SK-N-SH treated with all-trans-retinoic acid at 6 μM for 48 hours (cell line): Measurements from ENCODE around the gene HOXC13.

Experiments used
- ATAC-seq: fragments of 200-7000 bp; cut with Tn5 transposase; 3 replicates; pipeline ENCODE4 v1.9.1; 2020; ENCODE audit warnings: mild to moderate bottlenecking, moderate library complexity
- ARNTL ChIP-seq: fragments of 450-650 bp; formaldehyde crosslinking; IDR thresholded peaks from 2 replicates; pipeline ENCODE4 v1.5.0; 2020; ENCODE audit warnings: low read depth, mild to moderate bottlenecking, moderate library complexity, borderline replicate concordance
- BACH2 ChIP-seq: fragments of 250-450 bp; sonication (Bioruptor Pico); IDR thresholded peaks from 2 replicates; pipeline ENCODE4 v1.9.0; 2021; ENCODE audit warnings: mild to moderate bottlenecking, borderline replicate concordance
- CSDC2 ChIP-seq: fragments of 250-450 bp; sonication (Bioruptor Pico); IDR thresholded peaks from 2 replicates; pipeline ENCODE4 v1.5.0; 2020; ENCODE audit warnings: mild to moderate bottlenecking, moderate library complexity
- ESRRG ChIP-seq: fragments of 250-450 bp; sonication (Bioruptor Pico); IDR thresholded peaks from 2 replicates; pipeline ENCODE4 v1.6.1; 2021; ENCODE audit warnings: mild to moderate bottlenecking
- OSR1 ChIP-seq: fragments of 250-450 bp; sonication (Bioruptor Pico); IDR thresholded peaks from 2 replicates; pipeline ENCODE4 v1.8.0; 2022; ENCODE audit warnings: moderate library complexity, mild to moderate bottlenecking, inconsistent platforms
- PPARA ChIP-seq: fragments of 250-450 bp; sonication (Bioruptor Pico); IDR thresholded peaks from 2 replicates; pipeline ENCODE4 v1.5.0; 2020; ENCODE audit warnings: mild to moderate bottlenecking, borderline replicate concordance
- RARB ChIP-seq: fragments of 250-450 bp; sonication (Bioruptor Pico); IDR thresholded peaks from 2 replicates; pipeline ENCODE4 v1.8.0; 2021; ENCODE audit warnings: mild to moderate bottlenecking, moderate library complexity
- TCF4 ChIP-seq: fragments of 250-450 bp; sonication (Bioruptor Pico); IDR thresholded peaks from 2 replicates; pipeline ENCODE4 v1.8.0; 2021; ENCODE audit warnings: mild to moderate bottlenecking, moderate library complexity, borderline replicate concordance
- TOX ChIP-seq: fragments of 250-450 bp; sonication (Bioruptor Pico); IDR thresholded peaks from 2 replicates; pipeline ENCODE4 v1.8.0; 2021; ENCODE audit warnings: mild to moderate bottlenecking, moderate library complexity, borderline replicate concordance
- ZNF565 ChIP-seq: fragments of 450-650 bp; formaldehyde crosslinking; conservative IDR thresholded peaks from 2 replicates; pipeline ENCODE4 v1.5.0; 2020; ENCODE audit warnings: low read depth, mild to moderate bottlenecking, moderate library complexity
- ZNF70 ChIP-seq: fragments of 450-650 bp; formaldehyde crosslinking; IDR thresholded peaks from 2 replicates; pipeline ENCODE4 v1.5.0; 2020; ENCODE audit warnings: mild to moderate bottlenecking, moderate library complexity
- ZNF8 ChIP-seq: fragments of 450-650 bp; formaldehyde crosslinking; IDR thresholded peaks from 2 replicates; pipeline ENCODE4 v1.5.0; 2020; ENCODE audit warnings: mild to moderate bottlenecking, moderate library complexity
- TF ChIP-seq, protein P1 (sequence below): fragments of 250-450 bp; sonication (Bioruptor Pico); IDR thresholded peaks from 2 replicates; pipeline ENCODE4 v1.8.0; 2021; ENCODE audit warnings: low read depth, mild to moderate bottlenecking, moderate library complexity, borderline replicate concordance
- TF ChIP-seq, protein P2 (sequence below): fragments of 250-450 bp; sonication (Bioruptor Pico); IDR thresholded peaks from 2 replicates; pipeline ENCODE4 v1.5.1; 2021; ENCODE audit warnings: mild to moderate bottlenecking, moderate library complexity
- TF ChIP-seq, protein P3 (sequence below): fragments of 250-450 bp; sonication (Bioruptor Pico); IDR thresholded peaks from 2 replicates; pipeline ENCODE4 v1.5.0; 2020; ENCODE audit warnings: mild to moderate bottlenecking, moderate library complexity
- TF ChIP-seq, protein P4 (sequence below): fragments of 250-450 bp; sonication (Bioruptor Pico); IDR thresholded peaks from 2 replicates; pipeline ENCODE4 v1.8.0; 2020; ENCODE audit warnings: mild to moderate bottlenecking, moderate library complexity, borderline replicate concordance

The HOXC13 gene

DNA sequence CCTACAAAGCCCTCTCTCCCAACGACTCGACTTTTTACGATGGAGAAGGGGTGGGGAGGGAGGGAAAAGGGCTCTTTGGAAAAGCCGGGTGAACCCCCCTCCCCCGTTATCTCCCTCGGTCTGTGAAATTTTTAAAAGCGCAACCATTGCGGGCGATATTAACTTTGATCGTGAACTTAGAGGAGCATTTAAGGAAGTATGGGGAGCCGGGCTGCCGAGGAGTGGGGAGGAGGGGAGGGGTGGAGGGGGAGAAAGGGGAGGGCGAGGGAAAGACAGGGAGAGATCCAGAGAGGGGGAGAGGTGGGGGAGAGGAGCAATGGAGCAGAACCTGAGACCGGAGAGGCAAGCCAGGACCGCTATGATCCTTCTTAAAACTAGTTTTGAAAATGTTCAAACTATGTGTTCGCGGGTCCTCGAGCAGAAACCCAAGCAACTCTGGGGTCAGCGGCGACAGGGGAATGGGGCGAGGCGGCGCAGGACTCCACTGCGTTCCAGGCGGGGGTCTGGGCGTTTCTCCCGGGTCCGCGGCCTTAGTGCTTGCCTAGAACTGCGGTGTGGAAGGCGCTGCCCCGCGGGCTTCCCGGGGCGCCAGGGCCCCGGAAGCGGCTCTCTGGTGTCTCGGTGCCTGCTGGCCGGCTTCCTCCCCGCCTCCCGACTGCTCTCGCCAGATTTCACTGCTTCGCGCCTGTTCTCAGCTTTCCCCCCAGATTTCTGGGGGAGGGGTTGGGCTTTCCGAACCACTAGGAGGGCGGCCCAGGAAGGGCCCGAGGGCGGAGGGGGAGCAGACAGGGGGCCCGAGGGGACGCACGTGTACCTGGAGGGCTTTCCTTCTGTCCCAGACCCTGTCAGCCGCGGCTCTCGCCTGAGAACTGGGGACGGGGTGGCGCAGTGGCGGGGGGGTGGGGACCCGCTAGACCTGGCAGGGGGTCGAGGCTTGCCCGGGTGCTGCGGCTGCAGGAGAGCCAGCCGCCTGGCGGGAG is 35.7 kb downstream of the HOXC13 start, which contains the start of gene HOTAIR (continued):
- TF ChIP-seq, protein P1, sequence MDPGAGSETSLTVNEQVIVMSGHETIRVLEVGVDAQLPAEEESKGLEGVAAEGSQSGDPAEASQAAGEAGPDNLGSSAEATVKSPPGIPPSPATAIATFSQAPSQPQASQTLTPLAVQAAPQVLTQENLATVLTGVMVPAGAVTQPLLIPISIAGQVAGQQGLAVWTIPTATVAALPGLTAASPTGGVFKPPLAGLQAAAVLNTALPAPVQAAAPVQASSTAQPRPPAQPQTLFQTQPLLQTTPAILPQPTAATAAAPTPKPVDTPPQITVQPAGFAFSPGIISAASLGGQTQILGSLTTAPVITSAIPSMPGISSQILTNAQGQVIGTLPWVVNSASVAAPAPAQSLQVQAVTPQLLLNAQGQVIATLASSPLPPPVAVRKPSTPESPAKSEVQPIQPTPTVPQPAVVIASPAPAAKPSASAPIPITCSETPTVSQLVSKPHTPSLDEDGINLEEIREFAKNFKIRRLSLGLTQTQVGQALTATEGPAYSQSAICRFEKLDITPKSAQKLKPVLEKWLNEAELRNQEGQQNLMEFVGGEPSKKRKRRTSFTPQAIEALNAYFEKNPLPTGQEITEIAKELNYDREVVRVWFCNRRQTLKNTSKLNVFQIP (CRISPR knock-in tag) = no peak
- TF ChIP-seq, protein P2, sequence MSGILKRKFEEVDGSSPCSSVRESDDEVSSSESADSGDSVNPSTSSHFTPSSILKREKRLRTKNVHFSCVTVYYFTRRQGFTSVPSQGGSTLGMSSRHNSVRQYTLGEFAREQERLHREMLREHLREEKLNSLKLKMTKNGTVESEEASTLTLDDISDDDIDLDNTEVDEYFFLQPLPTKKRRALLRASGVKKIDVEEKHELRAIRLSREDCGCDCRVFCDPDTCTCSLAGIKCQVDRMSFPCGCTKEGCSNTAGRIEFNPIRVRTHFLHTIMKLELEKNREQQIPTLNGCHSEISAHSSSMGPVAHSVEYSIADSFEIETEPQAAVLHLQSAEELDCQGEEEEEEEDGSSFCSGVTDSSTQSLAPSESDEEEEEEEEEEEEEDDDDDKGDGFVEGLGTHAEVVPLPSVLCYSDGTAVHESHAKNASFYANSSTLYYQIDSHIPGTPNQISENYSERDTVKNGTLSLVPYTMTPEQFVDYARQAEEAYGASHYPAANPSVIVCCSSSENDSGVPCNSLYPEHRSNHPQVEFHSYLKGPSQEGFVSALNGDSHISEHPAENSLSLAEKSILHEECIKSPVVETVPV (CRISPR knock-in tag) = no peak
- no peak for TF ChIP-seq TOX (CRISPR knock-in tag)
- TF ChIP-seq BACH2 (CRISPR knock-in tag) = no peak
- TF ChIP-seq, protein P3, sequence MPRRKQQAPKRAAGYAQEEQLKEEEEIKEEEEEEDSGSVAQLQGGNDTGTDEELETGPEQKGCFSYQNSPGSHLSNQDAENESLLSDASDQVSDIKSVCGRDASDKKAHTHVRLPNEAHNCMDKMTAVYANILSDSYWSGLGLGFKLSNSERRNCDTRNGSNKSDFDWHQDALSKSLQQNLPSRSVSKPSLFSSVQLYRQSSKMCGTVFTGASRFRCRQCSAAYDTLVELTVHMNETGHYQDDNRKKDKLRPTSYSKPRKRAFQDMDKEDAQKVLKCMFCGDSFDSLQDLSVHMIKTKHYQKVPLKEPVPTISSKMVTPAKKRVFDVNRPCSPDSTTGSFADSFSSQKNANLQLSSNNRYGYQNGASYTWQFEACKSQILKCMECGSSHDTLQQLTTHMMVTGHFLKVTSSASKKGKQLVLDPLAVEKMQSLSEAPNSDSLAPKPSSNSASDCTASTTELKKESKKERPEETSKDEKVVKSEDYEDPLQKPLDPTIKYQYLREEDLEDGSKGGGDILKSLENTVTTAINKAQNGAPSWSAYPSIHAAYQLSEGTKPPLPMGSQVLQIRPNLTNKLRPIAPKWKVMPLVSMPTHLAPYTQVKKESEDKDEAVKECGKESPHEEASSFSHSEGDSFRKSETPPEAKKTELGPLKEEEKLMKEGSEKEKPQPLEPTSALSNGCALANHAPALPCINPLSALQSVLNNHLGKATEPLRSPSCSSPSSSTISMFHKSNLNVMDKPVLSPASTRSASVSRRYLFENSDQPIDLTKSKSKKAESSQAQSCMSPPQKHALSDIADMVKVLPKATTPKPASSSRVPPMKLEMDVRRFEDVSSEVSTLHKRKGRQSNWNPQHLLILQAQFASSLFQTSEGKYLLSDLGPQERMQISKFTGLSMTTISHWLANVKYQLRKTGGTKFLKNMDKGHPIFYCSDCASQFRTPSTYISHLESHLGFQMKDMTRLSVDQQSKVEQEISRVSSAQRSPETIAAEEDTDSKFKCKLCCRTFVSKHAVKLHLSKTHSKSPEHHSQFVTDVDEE (CRISPR knock-in tag) = no peak
- TF ChIP-seq ZNF8 (CRISPR knock-in tag) = no peak
- no peak for TF ChIP-seq ZNF565 (CRISPR knock-in tag)

DNA sequence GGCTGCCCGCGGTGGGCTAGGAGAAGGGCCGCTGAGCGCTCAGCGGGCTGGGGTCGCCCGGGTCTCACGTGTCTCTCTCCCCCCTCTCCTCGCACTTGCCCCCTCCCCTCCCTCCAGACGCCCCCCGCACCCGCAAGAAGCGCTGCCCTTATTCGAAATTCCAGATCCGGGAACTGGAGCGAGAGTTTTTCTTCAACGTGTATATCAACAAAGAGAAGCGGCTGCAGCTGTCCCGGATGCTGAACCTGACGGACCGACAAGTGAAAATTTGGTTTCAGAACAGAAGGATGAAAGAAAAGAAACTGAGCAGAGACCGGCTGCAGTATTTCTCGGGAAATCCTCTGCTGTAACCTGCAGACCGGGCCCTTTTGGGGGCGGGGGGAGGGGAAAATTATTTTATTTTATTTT is 36.4 kb downstream of the HOXC13 start:
- TF ChIP-seq ZNF70 = no peak
- no peak for ATAC-seq

DNA sequence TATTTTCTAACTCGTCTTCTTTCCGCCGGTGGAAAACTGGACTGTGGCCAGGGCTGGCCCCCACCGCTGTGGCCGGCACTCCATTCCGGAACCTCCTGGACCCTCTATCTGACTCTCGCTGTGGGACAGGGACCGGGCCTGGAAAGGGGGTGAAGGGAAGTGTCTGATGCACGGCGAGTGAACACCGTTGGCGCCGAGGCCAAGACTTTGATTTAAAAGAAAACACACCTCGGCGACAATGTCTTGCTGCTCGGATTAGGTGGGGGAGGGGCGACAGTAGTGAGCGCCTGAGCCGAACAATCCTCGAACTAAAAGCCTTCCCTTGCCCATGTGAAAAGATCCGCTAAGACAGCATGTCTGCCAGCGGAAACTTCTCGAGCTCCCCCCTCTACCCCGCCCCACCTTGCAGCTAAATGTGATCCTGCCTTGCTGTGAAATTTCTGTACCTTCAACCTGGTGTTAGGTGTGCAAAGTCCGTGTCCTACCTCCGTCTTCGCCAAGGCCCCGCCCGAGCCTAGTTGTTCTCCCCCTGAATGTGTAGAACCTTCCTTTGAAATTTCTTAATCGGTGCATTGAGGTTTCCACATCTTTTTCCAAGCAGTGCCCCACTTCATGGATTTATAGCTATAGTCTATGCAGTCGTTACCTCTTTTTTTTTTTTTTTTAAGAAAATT is 37.0 kb downstream of the HOXC13 start:
- TF ChIP-seq, protein P1 (CRISPR knock-in tag) = no peak
- TF ChIP-seq, protein P4, sequence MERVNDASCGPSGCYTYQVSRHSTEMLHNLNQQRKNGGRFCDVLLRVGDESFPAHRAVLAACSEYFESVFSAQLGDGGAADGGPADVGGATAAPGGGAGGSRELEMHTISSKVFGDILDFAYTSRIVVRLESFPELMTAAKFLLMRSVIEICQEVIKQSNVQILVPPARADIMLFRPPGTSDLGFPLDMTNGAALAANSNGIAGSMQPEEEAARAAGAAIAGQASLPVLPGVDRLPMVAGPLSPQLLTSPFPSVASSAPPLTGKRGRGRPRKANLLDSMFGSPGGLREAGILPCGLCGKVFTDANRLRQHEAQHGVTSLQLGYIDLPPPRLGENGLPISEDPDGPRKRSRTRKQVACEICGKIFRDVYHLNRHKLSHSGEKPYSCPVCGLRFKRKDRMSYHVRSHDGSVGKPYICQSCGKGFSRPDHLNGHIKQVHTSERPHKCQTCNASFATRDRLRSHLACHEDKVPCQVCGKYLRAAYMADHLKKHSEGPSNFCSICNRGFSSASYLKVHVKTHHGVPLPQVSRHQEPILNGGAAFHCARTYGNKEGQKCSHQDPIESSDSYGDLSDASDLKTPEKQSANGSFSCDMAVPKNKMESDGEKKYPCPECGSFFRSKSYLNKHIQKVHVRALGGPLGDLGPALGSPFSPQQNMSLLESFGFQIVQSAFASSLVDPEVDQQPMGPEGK (CRISPR knock-in tag) = no peak
- TF ChIP-seq OSR1 (CRISPR knock-in tag) = no peak
- no peak for TF ChIP-seq RARB (CRISPR knock-in tag)
- TF ChIP-seq TOX (CRISPR knock-in tag) = no peak
- no peak for TF ChIP-seq CSDC2
- TF ChIP-seq TCF4 (CRISPR knock-in tag) = no peak
- TF ChIP-seq PPARA (CRISPR knock-in tag) = no peak
- no peak for TF ChIP-seq ZNF565 (CRISPR knock-in tag)
- TF ChIP-seq ARNTL (CRISPR knock-in tag) = no peak
- no peak for TF ChIP-seq ESRRG (CRISPR knock-in tag)
- TF ChIP-seq, all 23 proteins: peak for 0
- ATAC-seq = no peak
